Spleen (tissue), 7 donors: ENCODE data around the gene ETV3.
"Not testable (repeated sequence)": the region's sequence is repeated elsewhere in the genome, so short reads cannot be mapped to it uniquely, and the experiment has no call there.

Source experiments
- POLR2A ChIP-seq, 3 donors: fragments of 450-650 bp; IDR thresholded peaks; one replicate each; pipeline ENCODE4 v1.5.1; 2017; ENCODE audit warnings: antibody characterized with exemption in 3 of 3, mild to moderate bottlenecking in 1 of 3
- POLR2AphosphoS5 ChIP-seq, 3 donors: sonication (generic); formaldehyde crosslinking; IDR thresholded peaks; one replicate each; pipeline ENCODE4 v1.5.1; 2017; ENCODE audit warnings: antibody characterized with exemption in 3 of 3
- TF ChIP-seq, protein P1 (sequence below), 11 experiments: fragments of 200-600 bp in 7 of 11; fragments of 450-650 bp in 4 of 11; sonication (generic) in 4 of 11; IDR thresholded peaks in 8 of 11; conservative IDR thresholded peaks in 3 of 11; 1 replicate in 7 of 11; 2 replicates in 4 of 11; pipeline versions ENCODE4 v1.4.0 to v1.8.0; 2016 to 2021; ENCODE audit warnings: antibody characterized with exemption in 11 of 11, inconsistent platforms in 4 of 11, mild to moderate bottlenecking in 1 of 11
- donor health status: DM: no; HTN: no; CAD: no; lungs with moderate emphysema.
- donor health status: DM: no; HTN: no; CAD: no.
- donor health status: DM: no; HTN: no; CAD: no.

DNA sequence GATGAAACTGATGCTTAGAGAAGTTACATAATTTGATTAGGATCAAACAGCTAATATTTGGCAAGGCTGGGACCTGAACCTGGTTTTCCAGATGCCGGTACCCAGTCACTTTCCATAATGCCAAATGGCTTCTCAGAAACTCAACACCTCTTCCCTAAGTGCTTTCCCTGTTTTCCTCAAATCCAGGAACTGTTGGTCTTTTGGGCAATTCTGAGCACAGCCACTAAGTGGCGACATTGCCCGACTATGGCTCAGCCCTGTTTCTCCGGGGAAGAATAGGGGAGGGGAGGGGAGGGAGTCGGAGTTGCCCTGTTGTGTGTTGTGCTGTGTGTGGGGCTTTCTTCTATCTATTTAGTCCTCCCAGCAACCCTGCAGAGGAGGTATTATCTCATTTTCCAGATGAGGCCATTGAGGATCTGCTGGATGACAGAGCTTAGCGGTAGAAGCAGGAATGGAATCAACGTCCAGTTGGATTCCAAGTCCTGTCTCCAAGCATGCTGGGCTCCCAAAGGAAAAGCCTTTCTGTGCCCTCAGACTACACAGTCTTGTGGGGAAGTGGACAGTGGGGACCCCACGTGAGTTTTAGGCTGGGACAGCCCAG, 33.8 kb upstream of the ETV3 start:
- not testable (repeated sequence) for TF ChIP-seq POLR2A, POLR2AphosphoS5 (IDR thresholded peaks at IDR 0.05)
- TF ChIP-seq, protein P1, sequence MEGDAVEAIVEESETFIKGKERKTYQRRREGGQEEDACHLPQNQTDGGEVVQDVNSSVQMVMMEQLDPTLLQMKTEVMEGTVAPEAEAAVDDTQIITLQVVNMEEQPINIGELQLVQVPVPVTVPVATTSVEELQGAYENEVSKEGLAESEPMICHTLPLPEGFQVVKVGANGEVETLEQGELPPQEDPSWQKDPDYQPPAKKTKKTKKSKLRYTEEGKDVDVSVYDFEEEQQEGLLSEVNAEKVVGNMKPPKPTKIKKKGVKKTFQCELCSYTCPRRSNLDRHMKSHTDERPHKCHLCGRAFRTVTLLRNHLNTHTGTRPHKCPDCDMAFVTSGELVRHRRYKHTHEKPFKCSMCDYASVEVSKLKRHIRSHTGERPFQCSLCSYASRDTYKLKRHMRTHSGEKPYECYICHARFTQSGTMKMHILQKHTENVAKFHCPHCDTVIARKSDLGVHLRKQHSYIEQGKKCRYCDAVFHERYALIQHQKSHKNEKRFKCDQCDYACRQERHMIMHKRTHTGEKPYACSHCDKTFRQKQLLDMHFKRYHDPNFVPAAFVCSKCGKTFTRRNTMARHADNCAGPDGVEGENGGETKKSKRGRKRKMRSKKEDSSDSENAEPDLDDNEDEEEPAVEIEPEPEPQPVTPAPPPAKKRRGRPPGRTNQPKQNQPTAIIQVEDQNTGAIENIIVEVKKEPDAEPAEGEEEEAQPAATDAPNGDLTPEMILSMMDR (IDR thresholded peaks at IDR 0.05 in 8 of 11, conservative IDR thresholded peaks at IDR 0.05 in 3 of 11): peak in 7 of 11 experiments; percentile 21 to 44 (median 36)
